GM19193 (cell line): ENCODE measurements around the gene SMYD1.

Experiments used
- POLR2A ChIP-seq: IDR thresholded peaks from 4 replicates; pipeline ENCODE4 v1.6.1; 2011; ENCODE audit not compliant: insufficient read depth, insufficient read length; ENCODE audit errors: extremely low read depth

Gene SMYD1

DNA sequence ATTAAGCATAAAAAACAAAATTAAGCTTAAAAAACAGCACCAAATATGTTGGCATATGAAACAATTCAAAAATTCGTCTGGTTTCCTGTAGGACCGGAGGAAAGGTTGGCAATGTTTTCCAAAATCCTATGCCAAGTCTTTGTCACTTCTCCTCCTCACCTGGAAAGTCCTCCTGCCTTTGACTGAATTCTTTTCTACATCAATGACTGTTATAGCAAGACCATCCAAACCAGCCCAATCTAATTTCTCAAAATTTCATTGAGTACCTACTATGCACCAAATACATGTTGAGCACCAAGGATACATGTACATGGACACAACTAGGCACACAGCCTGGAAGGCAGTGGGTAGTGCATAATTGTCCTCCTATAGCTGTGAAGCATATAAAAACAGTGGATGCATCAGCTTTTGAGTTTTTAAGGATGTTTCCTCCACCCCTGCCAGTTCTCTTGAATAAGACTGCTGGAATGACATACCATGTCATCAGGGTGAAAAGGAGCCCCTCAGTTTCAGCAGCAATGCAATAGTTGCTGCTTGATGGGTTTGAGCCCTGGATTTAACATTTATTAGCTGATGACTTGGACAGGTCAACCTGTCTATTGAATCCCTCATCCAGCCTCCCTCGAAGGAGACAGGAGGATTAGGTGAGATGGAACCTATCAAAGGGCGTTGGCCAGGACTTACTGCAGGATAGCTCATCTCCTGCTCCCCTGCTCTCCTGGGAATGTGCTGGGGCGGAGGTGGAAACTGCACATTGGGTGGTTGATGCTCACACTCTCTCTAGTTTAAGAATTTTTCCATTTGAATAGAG lies 55.7 kb downstream of the SMYD1 start:
- no peak for TF ChIP-seq POLR2A

DNA sequence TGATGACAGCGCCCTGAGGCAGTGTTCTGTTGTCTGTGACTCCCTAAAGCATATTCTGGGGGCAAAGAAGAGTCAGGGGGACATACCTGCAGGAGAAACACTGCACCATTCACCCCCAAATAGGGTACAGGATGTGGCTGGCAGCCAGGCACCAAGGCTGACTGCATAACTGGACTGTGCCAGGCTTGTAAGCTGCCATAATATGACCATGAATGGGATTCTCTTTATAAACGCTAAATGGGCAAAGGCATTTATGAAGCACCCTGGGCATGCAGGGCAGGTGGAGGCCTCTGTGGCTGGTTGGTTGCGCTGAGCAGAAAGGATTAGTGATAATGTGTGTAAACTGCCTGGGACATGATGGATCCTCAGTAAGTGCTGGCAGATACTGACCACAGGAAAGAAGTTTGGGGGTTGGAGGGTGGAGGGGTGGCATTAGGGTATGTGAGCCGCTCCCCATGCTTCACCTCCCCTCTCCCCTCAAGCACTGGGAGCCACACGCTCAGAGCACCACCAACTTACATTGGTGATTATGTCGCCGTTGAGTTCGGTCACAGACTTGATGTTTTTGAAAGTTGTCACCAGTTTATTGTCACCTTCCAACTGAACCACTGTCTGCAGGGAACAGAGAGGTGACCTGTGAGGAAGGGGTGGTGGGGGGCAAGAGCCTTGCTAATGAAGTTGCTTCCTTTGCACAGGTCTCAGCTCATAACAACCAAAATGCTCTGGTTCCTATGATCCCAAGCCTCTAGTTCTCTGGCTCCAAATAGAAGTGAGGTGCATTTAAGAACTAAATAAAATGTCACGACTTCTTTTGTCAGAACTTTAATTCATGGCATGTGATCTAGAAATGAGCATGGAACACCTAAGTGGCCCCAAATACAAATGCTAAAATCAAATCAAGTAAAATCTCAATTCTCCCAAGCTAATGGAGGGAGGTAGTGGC lies 56.6 kb downstream of the SMYD1 start:
- no peak for TF ChIP-seq POLR2A

DNA sequence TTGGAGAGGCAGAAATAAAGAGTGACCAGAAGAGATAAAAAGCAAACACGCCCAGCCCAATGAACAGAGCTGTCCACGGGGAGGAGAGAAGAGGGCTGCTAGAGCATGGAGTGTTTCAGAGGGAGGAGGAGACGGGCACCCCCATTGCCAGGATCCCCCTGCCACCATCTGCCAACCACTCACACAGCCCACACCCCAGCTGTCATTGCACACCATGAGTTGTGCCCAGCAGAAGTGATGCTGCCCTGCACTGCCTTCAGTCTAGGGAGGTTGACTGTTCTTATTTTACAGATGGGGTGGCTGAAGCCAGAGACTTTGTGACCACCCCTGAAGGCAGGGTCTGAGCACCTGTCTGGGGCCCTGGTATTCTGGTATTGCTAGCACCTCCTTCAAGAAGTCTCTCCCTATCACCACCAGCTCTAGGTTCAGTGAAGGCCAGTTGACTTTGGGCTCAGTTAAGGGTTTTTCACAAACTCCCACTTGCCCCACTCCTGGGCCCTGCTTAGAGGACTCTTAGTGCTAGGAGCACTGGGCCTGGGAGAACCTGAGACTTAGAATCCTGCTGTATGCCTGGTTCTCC lies 57.8 kb downstream of the SMYD1 start:
- no peak for TF ChIP-seq POLR2A

DNA sequence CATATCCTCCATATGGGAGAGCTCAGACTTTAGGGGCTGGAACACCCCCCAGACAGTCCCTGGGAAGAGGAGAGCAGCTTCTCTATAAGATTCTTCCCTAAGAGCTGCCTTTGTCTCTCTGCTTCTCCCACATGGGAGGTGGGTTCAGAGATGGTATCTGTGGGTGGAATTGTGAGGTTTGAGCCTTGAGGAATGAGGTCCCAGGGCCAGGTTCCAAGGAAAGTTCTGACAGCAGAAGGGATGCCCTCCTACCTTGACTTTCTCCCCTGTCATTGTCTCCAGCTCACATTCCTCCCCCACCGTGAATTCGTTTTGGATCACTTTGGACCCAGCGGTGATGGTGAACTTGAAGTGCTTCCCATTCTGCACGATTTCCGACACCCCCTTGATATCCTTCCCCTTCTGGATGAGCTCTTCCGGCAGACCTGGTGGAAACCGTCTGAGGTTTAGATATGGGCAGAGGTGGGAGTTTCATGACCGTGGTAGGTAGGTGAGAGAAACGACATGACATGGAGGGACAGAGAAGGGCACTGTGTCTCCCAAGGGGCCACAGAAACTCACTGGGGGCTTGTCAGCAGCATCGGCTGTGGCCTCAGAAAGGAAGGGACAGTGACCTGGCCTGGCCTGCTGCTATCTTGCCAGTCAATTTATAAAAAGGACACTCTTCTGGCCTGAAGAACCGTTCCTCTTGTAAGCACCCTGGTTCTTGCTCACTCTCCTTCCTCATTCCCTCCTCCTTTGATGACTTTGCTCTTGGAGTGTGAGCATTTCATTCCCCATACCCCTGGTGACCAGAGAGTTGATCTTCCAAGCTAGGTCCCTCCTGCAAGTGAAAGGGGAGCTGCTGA lies 58.5 kb downstream of the SMYD1 start:
- TF ChIP-seq POLR2A = no peak

DNA sequence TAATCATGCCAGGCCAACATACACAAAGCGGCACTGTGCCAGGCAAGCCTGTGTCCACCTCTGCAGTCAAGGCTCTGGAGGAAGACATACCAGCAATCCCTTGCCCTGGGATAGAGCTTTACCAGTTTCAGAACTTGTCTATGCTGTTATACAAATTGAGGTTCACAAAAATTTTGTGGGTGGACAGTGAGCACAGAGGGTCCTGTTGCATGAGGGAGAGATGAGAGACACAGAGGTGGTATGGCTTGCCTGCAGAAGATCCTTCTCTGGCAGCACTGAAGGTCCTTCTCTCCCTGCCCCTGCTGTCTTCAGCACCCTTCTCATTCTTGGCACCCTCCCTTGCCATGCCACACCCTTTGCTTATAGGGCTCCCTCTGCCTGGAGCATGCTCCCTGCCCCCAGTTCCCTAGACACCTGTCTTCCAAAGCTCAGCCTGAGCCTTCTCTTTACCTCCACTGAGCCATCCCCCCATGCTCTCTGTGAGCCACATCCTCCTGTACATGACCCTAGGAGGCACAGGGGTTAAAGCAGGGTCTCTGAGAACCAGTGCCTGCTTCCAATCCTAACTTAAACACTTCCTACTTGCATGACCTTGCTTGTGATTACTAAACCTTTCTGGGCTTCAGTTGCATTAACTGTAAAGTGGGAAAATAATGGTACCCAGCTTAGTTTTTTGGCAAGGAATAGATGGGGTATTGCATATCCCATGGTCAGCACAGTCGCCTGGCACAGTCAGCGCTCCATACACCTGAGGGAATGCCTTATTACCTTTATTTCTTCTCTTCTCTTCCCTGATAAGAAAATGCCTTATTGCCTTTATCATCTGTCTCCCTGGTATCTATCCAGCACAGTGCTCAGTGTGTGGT lies 59.4 kb downstream of the SMYD1 start:
- TF ChIP-seq POLR2A = no peak

DNA sequence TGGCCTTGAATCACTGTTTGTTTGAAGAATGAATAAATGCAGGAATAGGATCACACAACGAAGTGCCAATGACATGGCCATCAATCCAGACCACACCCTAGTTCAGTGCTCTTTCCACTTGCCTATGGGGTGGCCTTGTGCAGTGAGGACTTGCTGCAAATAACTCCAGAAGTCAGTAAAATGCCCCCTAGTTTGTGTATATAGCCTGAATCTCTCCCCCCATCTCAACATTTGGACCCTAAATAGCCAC lies 59.9 kb downstream of the SMYD1 start:
- no peak for TF ChIP-seq POLR2A

DNA sequence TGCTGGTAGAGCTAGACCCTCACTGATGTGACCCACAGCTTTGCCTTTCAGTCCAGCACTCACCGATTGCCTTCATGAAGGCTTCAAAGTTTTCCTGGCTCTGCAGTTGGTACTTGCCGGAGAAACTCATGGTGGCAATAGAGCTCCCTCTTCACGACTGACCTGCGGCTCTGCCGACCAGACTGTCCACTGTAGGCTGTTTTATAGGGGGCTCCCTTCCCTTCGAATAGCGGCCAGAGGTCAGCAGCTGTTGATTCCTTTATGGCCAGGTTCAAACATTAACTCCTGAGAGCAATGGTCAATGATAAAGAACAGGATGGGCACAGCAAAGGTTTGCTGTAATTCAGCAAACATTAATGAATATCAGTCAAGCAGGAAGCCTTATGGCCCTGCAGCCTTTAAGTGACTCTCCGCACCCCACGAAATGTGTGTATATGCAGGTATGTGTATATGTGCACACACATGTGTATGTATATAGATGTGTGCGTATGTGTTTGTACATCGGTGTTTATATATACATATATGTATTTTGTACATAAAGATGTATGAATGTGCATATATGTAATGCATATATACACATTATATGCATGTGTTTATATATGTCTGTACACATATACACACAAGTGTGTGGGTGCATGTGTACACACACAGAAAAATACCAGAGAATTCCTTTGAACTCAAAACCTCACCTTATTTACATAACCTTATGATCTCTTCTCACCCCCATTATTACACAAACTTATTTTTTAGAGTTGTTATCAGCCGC lies 60.4 kb downstream of the SMYD1 start, which contains the start of gene FABP1:
Gene FABP1, minus strand, starts transcription at position 175 of the 766 bp plus-strand sequence. Its CDS starts 45 bp downstream, at position 130.
- TF ChIP-seq POLR2A = no peak

DNA sequence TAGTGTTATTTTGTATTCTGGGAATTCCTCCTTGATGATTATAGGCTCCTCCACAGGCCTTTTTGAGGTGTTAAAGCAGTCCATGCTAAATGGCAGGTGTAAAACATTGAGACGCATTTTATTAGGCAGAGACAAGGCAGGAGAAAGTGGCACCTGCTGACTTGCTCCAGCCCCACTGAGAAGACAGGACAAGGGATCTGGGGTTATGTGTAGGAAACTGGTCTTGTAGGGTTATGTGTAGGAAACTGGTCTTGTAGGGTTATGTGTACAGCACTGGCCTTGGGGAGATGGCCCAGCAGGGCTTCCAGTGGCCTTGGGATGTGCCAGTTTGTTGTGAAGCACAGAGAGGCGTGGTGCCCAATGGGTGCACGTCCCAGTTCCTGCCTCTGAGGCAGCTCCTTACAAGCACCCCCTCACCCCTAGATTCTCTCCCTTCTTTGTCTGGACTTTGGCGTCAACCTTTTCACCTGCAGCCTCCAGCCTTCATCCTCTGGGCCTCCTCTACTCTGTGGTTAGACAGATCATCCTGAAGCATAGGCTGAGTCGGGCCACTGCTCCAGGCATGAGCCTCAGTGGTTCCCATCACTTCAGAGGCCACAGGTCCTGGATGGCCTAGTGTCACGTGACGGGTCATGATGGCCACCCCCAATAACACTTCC lies 61.2 kb downstream of the SMYD1 start:
- TF ChIP-seq POLR2A = no peak

DNA sequence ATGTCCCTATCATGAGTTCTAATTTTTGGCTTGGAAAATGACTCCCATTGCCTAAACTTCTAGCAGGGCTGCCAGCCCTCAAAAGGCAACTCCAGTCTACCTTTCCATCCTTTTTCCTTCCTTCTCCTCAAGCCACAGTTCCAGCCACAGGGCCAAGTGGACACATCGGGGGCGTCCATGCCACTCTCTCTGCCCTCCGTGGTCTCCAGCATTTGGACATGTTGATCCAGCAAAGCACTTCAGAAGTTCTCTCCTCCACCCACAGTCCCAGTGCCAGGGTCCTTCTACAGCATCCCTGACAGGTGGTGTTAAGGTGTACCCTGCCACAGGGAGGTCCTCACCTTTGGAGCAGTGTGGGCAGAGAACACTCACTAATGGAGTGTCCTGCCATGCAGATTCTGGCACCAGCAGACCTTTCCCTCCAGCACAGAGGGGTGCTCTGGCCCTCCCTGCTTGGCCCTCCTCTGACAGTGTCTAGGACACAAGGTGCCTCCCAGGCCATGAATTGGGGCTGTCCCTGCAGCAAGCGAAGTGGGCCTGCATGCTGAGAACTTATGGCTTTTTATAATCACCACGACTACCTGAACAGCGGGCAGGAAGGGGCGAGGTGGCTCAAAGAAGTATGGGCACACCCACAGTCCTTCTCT lies 61.8 kb downstream of the SMYD1 start:
- no peak for TF ChIP-seq POLR2A

GRCh38 chr2:88131201-88131998 lies 63.8 kb downstream of the SMYD1 start:
- no peak for TF ChIP-seq POLR2A

DNA sequence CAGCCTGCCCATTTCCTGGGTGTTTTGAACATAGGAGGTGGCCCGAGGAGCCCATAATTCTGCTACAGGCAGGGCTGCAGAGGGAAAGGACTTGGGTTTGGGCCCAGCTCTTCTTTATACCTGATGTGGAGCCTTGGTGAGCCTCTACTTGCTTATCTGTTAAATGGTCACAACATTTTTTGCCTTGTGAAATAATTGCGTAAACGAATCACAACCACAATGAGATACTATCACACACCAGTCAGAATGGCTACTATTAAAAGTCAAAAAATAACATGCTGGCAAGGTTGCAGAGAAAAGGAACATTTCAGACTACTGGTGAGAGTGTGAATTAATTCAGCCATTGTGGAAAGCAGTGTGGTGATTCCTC lies 64.4 kb downstream of the SMYD1 start:
- no peak for TF ChIP-seq POLR2A
